ENCODE measurements around the gene MYG1.

The MYG1 gene

GRCh38 chr12:53267999-53268629 lies 31.4 kb upstream of the MYG1 start, which contains the start of gene ESPL1:
Gene ESPL1 (plus strand): TSS chr12:53268299. CDS start chr12:53268767, 468 bp downstream.
- no peaks in the 10 kb centered on the region for H3K9me3 Mint-ChIP-seq
- H3K27me3 Mint-ChIP-seq (ENCODE audit: low read depth, poor library complexity) = peaks cover 3% of the 10 kb centered on the region
- H3K4me3 Mint-ChIP-seq = peak within 1 kb of the TSS; percentile 98
- peak; percentile 82 for DNase-seq
- TF ChIP-seq, protein P1, sequence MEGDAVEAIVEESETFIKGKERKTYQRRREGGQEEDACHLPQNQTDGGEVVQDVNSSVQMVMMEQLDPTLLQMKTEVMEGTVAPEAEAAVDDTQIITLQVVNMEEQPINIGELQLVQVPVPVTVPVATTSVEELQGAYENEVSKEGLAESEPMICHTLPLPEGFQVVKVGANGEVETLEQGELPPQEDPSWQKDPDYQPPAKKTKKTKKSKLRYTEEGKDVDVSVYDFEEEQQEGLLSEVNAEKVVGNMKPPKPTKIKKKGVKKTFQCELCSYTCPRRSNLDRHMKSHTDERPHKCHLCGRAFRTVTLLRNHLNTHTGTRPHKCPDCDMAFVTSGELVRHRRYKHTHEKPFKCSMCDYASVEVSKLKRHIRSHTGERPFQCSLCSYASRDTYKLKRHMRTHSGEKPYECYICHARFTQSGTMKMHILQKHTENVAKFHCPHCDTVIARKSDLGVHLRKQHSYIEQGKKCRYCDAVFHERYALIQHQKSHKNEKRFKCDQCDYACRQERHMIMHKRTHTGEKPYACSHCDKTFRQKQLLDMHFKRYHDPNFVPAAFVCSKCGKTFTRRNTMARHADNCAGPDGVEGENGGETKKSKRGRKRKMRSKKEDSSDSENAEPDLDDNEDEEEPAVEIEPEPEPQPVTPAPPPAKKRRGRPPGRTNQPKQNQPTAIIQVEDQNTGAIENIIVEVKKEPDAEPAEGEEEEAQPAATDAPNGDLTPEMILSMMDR (IDR thresholded peaks at IDR 0.05) = peak; percentile 45
- H3K36me3 Mint-ChIP-seq (ENCODE audit: low read depth) = peaks cover 21% of the 10 kb centered on the region
- H3K4me1 Mint-ChIP-seq = peaks cover 55% of the 10 kb centered on the region
- H3K27ac Mint-ChIP-seq = peak within 1 kb of the TSS; percentile 58

DNA sequence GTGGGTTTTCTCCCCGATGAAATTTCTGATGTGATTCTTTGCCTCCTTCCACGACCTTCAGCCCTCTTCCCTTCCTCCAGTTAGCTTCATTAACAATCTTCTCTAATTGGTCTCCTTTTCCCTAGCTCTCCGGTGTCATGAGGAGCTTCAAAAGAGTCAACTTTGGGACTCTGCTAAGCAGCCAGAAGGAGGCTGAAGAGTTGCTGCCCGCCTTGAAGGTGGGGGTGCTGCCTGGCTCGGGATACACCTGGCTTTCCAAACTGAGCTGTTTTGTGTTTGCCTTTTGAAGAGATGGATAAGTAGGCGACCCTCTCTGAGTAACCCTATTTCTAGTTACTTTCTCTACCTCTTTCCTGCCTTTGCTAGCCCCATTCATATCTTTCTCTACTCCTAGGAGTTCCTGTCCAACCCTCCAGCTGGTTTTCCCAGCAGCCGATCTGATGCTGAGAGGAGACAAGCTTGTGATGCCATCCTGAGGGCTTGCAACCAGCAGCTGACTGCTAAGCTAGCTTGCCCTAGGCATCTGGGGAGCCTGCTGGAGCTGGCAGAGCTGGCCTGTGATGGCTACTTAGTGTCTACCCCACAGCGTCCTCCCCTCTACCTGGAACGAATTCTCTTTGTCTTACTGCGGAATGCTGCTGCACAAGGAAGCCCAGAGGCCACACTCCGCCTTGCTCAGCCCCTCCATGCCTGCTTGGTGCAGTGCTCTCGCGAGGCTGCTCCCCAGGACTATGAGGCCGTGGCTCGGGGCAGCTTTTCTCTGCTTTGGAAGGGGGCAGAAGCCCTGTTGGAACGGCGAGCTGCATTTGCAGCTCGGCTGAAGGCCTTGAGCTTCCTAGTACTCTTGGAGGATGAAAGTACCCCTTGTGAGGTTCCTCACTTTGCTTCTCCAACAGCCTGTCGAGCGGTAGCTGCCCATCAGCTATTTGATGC lies 30.6 kb upstream of the MYG1 start:
- Mint-ChIP-seq H3K27me3 (ENCODE audit: low read depth, poor library complexity) (peaks cover 3% of the 10 kb centered on the region), H3K9me3 (no peaks in the 10 kb centered on the region), H3K4me3 (peak overlapping the region; percentile 98), H3K27ac (peak overlapping the region; percentile 58), H3K4me1 (peaks cover 55% of the 10 kb centered on the region), H3K36me3 (ENCODE audit: low read depth) (peaks cover 21% of the 10 kb centered on the region)
- DNase-seq = no peak
- TF ChIP-seq, protein P1 (IDR thresholded peaks at IDR 0.05) = no peak

DNA sequence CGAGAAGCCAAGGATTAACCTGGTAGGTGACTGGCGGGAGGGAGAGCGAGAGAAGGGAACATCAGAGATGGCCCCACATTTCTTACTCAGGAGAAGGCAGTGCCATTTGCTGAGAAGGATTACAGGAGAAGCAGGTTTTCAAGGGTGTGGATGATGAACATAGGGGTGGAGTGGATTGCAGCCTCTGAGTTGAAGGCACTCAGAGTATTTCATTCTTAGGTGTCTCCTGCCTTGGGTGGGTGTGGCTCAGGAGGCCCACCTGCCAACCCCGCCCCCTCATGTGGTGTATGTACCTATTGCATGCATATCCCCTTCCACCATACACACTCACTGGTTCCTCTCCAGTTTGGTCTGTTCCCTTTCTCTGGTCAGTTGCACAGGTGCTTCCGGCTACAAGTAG lies 25.1 kb upstream of the MYG1 start:
- Mint-ChIP-seq H3K27ac (no peak overlapping the region), H3K36me3 (ENCODE audit: low read depth) (peaks cover 57% of the 10 kb centered on the region), H3K9me3 (no peaks in the 10 kb centered on the region), H3K4me3 (no peak overlapping the region), H3K27me3 (ENCODE audit: low read depth, poor library complexity) (peaks cover 3% of the 10 kb centered on the region), H3K4me1 (peaks cover 33% of the 10 kb centered on the region)
- TF ChIP-seq, protein P1 (IDR thresholded peaks at IDR 0.05) = no peak
- no peak for DNase-seq

DNA sequence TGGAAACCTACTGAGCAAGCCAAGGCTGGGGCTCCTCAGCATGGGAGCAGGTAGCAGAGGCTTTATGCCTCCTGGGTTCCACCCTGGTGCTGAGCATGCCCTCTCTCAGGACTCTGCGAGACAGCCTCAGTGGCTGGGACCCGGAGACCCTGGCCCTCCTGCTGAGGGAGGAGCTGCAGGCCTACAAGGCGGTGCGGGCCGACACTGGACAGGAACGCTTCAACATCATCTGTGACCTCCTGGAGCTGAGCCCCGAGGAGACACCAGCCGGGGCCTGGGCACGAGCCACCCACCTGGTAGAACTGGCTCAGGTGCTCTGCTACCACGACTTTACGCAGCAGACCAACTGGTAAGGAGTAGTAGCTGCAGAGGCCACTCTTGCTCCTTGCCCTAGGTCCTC lies 23.0 kb upstream of the MYG1 start:
- no peaks in the 10 kb centered on the region for H3K9me3 Mint-ChIP-seq
- DNase-seq = no peak
- H3K4me3 Mint-ChIP-seq = no peak overlapping the region
- TF ChIP-seq, protein P1 (IDR thresholded peaks at IDR 0.05) = no peak
- H3K36me3 Mint-ChIP-seq (ENCODE audit: low read depth) = peaks cover 58% of the 10 kb centered on the region
- no peak overlapping the region for H3K27ac Mint-ChIP-seq
- peaks cover 12% of the 10 kb centered on the region for H3K4me1 Mint-ChIP-seq
- H3K27me3 Mint-ChIP-seq (ENCODE audit: low read depth, poor library complexity) = peaks cover 3% of the 10 kb centered on the region

DNA sequence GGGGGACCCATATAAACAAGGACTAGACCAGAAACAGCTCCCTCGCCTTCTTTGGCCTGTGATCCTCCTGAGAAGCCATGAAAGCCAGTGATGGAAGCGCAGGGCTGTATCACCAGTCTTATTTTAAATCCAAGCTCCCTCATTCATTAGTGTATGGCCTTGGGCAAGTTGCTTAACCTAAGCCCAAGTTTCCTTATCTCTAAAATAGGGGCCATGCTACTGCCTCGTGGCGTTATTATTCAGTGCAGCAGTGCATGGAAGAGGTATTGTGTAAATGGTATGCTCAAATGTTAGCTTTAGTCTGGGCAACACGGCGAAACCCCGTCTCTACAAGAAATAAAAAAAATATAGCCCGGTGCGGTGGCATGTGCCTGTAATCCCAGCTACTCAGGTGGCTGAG lies 21.5 kb upstream of the MYG1 start:
- Mint-ChIP-seq H3K9me3 (no peaks in the 10 kb centered on the region), H3K27me3 (ENCODE audit: low read depth, poor library complexity) (peaks cover 4% of the 10 kb centered on the region), H3K4me1 (no peaks in the 10 kb centered on the region), H3K36me3 (ENCODE audit: low read depth) (peaks cover 59% of the 10 kb centered on the region), H3K4me3 (no peak overlapping the region), H3K27ac (no peak overlapping the region)
- no peak for DNase-seq
- TF ChIP-seq, protein P1 (IDR thresholded peaks at IDR 0.05) = no peak

Data from nephron progenitor cell (in vitro differentiated cells).